GM12878 (cell line): ENCODE data around the gene SYNJ2. TPM values are rescaled to one million over a fixed set of nuclear protein-coding genes. Genes with fewer than 3 reads are reported as not detected.

ENCODE experiments used
- ATAC-seq: fragments of 200-7000 bp; cut with Tn5 transposase; 3 replicates; pipeline ENCODE4 v1.9.1; 2020; ENCODE audit warnings: mild to moderate bottlenecking, moderate library complexity
- BruUV-seq: library from RNA; stranded (reverse); fragments of 400-500 nt; replicated peaks from 2 replicates; lab custom pipeline; 2021; lab: Mats Ljungman, UMichigan
- CTCF ChIA-PET: fragments of 300-600 bp; sonication (Branson Sonifier 250); formaldehyde crosslinking; extraction: SDS; loops from one replicate; lab custom pipeline; 2021; ENCODE audit warnings: inconsistent platforms; lab: Yijun Ruan, JAX
- POLR2A ChIA-PET: fragments of 350-600 bp; formaldehyde crosslinking; extraction: SDS; loops from one replicate; lab custom pipeline; 2021; ENCODE audit warnings: inconsistent platforms; lab: Charles Lee
- RAD21 ChIA-PET: fragments of 300-600 bp; sonication (Branson Sonifier 250); formaldehyde crosslinking; loops from one replicate; lab custom pipeline; 2023; ENCODE audit warnings: antibody characterized with exemption; ENCODE audit not compliant: unreplicated experiment; lab: Charles Lee
- SMC1A ChIA-PET: fragments of 300-600 bp; sonication (Branson Sonifier 250); formaldehyde crosslinking; loops from one replicate; lab custom pipeline; 2023; ENCODE audit not compliant: unreplicated experiment, uncharacterized antibody; lab: Charles Lee
- DNase-seq: peaks from one replicate; pipeline ENCODE4 v3.0.0-alpha.2; 2011; ENCODE audit warnings: low read depth, low spot score
- FAIRE-seq: peaks from 3 replicates; lab custom pipeline; 2011; peaks lifted over from hg19 to GRCh38; lab: Jason Lieb, UNC
- H2AFZ ChIP-seq: 2 replicates; pipeline ENCODE4 v1.6.0; 2011; ENCODE audit warnings: low read depth, low read length, control low read depth; ENCODE audit not compliant: control insufficient read depth
- H3K27ac ChIP-seq: 2 replicates; pipeline ENCODE4 v1.5.1; 2011; ENCODE audit warnings: control low read depth; ENCODE audit not compliant: control insufficient read depth, insufficient read depth
- H3K27me3 ChIP-seq, 2 experiments: replicated peaks in 1 of 2; 2 replicates each; pipeline versions ENCODE4 v1.6.0 to v1.6.1; 2011; ENCODE audit warnings: low read length in 1 of 2; ENCODE audit not compliant: control insufficient read depth in 2 of 2, insufficient read depth in 2 of 2
- H3K36me3 ChIP-seq, 2 experiments: 2 replicates each; pipeline ENCODE4 v1.5.1; 2011; ENCODE audit warnings: low read length in 1 of 2; ENCODE audit not compliant: control insufficient read depth in 2 of 2, insufficient read depth in 2 of 2
- H3K4me1 ChIP-seq: 2 replicates; pipeline ENCODE4 v1.6.1; 2011; ENCODE audit warnings: mild to moderate bottlenecking, low read length, moderate library complexity, mixed read lengths; ENCODE audit not compliant: control insufficient read depth, insufficient read depth
- H3K4me2 ChIP-seq: 2 replicates; pipeline ENCODE4 v1.6.0; 2011; ENCODE audit warnings: control low read depth; ENCODE audit not compliant: control insufficient read depth, insufficient read depth
- H3K4me3 ChIP-seq: fragments of 200-600 bp; sonication (generic); 2 replicates; pipeline ENCODE4 v1.5.1; 2016
- H3K79me2 ChIP-seq: 2 replicates; pipeline ENCODE4 v1.6.0; 2011; ENCODE audit warnings: low read length; ENCODE audit not compliant: control insufficient read depth, insufficient read depth
- H3K9ac ChIP-seq: 2 replicates; pipeline ENCODE4 v1.8.0; 2011; ENCODE audit warnings: low read length, control low read depth, mixed read lengths; ENCODE audit not compliant: control insufficient read depth, insufficient read depth
- H3K9me3 ChIP-seq: replicated peaks from 3 replicates; pipeline ENCODE4 v1.5.1; 2011; ENCODE audit warnings: mild to moderate bottlenecking, low read length; ENCODE audit not compliant: control insufficient read depth, insufficient read depth
- H4K20me1 ChIP-seq: 2 replicates; pipeline ENCODE4 v1.6.0; 2011; ENCODE audit not compliant: control insufficient read depth, insufficient read depth
- ASH2L ChIP-seq: fragments of 300-600, 200-600 bp; sonication (generic); IDR thresholded peaks from 2 replicates; pipeline ENCODE4 v1.6.1; 2017; ENCODE audit warnings: low read depth, mild to moderate bottlenecking, borderline replicate concordance
- BACH1 ChIP-seq: fragments of 450-650 bp; IDR thresholded peaks from 2 replicates; pipeline ENCODE4 v1.6.1; 2017; ENCODE audit warnings: mild to moderate bottlenecking, borderline replicate concordance
- BCL11A ChIP-seq: IDR thresholded peaks from 2 replicates; pipeline ENCODE4 v1.6.1; 2011; ENCODE audit warnings: low read depth, low read length
- FOXK2 ChIP-seq: fragments of 450-650 bp; IDR thresholded peaks from 2 replicates; pipeline ENCODE4 v1.6.1; 2017; ENCODE audit warnings: mild to moderate bottlenecking, moderate library complexity
- IRF3 ChIP-seq: fragments of 450-650 bp; IDR thresholded peaks from 2 replicates; pipeline ENCODE4 v1.6.1; 2014; ENCODE audit warnings: mild to moderate bottlenecking
- IRF4 ChIP-seq: IDR thresholded peaks from 2 replicates; pipeline ENCODE4 v1.6.1; 2011; ENCODE audit warnings: low read depth, low read length
- JUNB ChIP-seq: IDR thresholded peaks from 2 replicates; pipeline ENCODE4 v1.6.1; 2016; ENCODE audit warnings: antibody characterized with exemption, mild to moderate bottlenecking
- JUND ChIP-seq: IDR thresholded peaks from 2 replicates; pipeline ENCODE4 v1.6.1; 2012; ENCODE audit warnings: low read depth, mild to moderate bottlenecking, low read length, improper control_type of control experiment, moderate library complexity
- MAX ChIP-seq: IDR thresholded peaks from 2 replicates; pipeline ENCODE4 v1.6.1; 2012; ENCODE audit warnings: low read depth, low read length, improper control_type of control experiment
- MTA2 ChIP-seq: fragments of 450-650 bp; IDR thresholded peaks from 2 replicates; pipeline ENCODE4 v1.6.1; 2016; ENCODE audit warnings: low read depth, mild to moderate bottlenecking, moderate library complexity
- MYB ChIP-seq: fragments of 150-350 bp; IDR thresholded peaks from 2 replicates; pipeline ENCODE4 v1.6.1; 2014; ENCODE audit warnings: mild to moderate bottlenecking, low read depth, low read length, borderline replicate concordance
- NFIC ChIP-seq: IDR thresholded peaks from 2 replicates; pipeline ENCODE4 v1.6.1; 2012; ENCODE audit warnings: low read depth, mild to moderate bottlenecking, inconsistent platforms, low read length, moderate library complexity
- POLR2A ChIP-seq: IDR thresholded peaks from 2 replicates; pipeline ENCODE4 v1.6.1; 2011; ENCODE audit warnings: low read depth, mild to moderate bottlenecking, low read length
- SMAD5 ChIP-seq: IDR thresholded peaks from 2 replicates; pipeline ENCODE4 v1.6.1; 2016; ENCODE audit warnings: antibody characterized with exemption, low read depth
- YBX1 ChIP-seq: fragments of 450-650 bp; IDR thresholded peaks from 2 replicates; pipeline ENCODE4 v1.6.1; 2016; ENCODE audit warnings: antibody characterized with exemption
- ZBTB33 ChIP-seq: fragments of 450-650 bp; IDR thresholded peaks from 2 replicates; pipeline ENCODE4 v1.6.1; 2017; ENCODE audit warnings: mild to moderate bottlenecking
- ZNF207 ChIP-seq: fragments of 450-650 bp; IDR thresholded peaks from 2 replicates; pipeline ENCODE4 v1.6.1; 2014; ENCODE audit warnings: antibody characterized with exemption, mild to moderate bottlenecking, borderline replicate concordance
- WGBS: methylation state at CpG from one replicate; pipeline ENCODE4 v1.1.6; 2016; ENCODE audit warnings: low lambda C conversion rate; ENCODE audit not compliant: insufficient replicate concordance, insufficient coverage; ENCODE audit errors: missing lambda C conversion rate; 5-methylcytosine and 5-hydroxymethylcytosine counted together
- in situ Hi-C: fragments of 300-500 bp; cut with MboI; formaldehyde crosslinking; loops from 9 replicates; pipeline ENCODE4 v1.14.3; 2018; ENCODE audit warnings: mixed read lengths
- intact Hi-C: fragments of 100-400 bp; cut with micrococcal nuclease; formaldehyde crosslinking; loops from one replicate; pipeline ENCODE4 v1.14.2; 2022; ENCODE audit not compliant: unreplicated experiment
- polyA plus RNA-seq, 11 experiments: library from polyadenylated mRNA; depleted of rRNA in 4 of 11; unstranded in 6 of 11; stranded (reverse) in 5 of 11; fragments of >200 nt; fragmentation: Nextera tagmentation in 4 of 11; fragmentation: Illumina TruSeq in 1 of 11; extraction: Ambion mirVana in 4 of 11; extraction: Trizol in 1 of 11; gene quantifications; 1 replicate in 1 of 11; 2 replicates in 10 of 11; pipeline versions ENCODE4 v1.2.1 to v1.2.3, GENCODE V29; 2011 to 2016; ENCODE audit warnings: inconsistent platforms in 2 of 11, missing spikeins in 2 of 11, low read depth in 1 of 11
- total RNA-seq, 4 experiments: library from RNA; depleted of rRNA in 3 of 4; stranded (reverse); fragments of >200 nt in 3 of 4; fragmentation: Illumina TruSeq in 1 of 4; extraction: Trizol in 1 of 4; gene quantifications; 2 replicates each; pipeline versions ENCODE4 v1.2.1 to v1.2.3, GENCODE V29; 2013 to 2021

The SYNJ2 gene
- total and polyA plus RNA-seq, 10 of the 15 experiments (the other 5 are each of a cell fraction or from before 2014, with no cell fraction given), result 0.11 to 1.8 (median 0.57) TPM

GRCh38 chr6:158039571-158040050, 57.9 kb downstream of the SYNJ2 start:
- ChIA-PET RAD21 (no interaction called here), CTCF (no interaction called here), SMC1A (no interaction called here), POLR2A (no interaction called here)
- in situ Hi-C loops, result no loop called here
- DNase-seq (no peak), ATAC-seq (peak; percentile 37; the same call in 2 of the 3 replicates), FAIRE-seq (no peak)
- Histone ChIP-seq H3K79me2 (no peaks in the 10 kb centered on the region), H3K9me3 (no peaks in the 10 kb centered on the region), H3K4me3 (no peak overlapping the region), H3K27me3 (no peaks in the 10 kb centered on the region), H3K27ac (no peak overlapping the region), H4K20me1 (no peaks in the 10 kb centered on the region), H3K9ac (no peak overlapping the region), H3K36me3 (no peaks in the 10 kb centered on the region; a peak in 1 of 4 replicates), H3K4me1 (peaks cover 11% of the 10 kb centered on the region), H3K4me2 (no peak overlapping the region), H2AFZ (no peak overlapping the region)
- intact Hi-C loops, result no loop called here
- no TSS peak for BruUV-seq
- TF ChIP-seq MAX, result no peak
- no peak for TF ChIP-seq FOXK2
- no peak for TF ChIP-seq SMAD5
- TF ChIP-seq MYB, result no peak
- no peak for TF ChIP-seq YBX1
- no peak for TF ChIP-seq ASH2L
- TF ChIP-seq ZNF207, result no peak
- no peak for TF ChIP-seq POLR2A
- 54% methylated on average over 17 of the region's 17 CpGs for WGBS

DNA sequence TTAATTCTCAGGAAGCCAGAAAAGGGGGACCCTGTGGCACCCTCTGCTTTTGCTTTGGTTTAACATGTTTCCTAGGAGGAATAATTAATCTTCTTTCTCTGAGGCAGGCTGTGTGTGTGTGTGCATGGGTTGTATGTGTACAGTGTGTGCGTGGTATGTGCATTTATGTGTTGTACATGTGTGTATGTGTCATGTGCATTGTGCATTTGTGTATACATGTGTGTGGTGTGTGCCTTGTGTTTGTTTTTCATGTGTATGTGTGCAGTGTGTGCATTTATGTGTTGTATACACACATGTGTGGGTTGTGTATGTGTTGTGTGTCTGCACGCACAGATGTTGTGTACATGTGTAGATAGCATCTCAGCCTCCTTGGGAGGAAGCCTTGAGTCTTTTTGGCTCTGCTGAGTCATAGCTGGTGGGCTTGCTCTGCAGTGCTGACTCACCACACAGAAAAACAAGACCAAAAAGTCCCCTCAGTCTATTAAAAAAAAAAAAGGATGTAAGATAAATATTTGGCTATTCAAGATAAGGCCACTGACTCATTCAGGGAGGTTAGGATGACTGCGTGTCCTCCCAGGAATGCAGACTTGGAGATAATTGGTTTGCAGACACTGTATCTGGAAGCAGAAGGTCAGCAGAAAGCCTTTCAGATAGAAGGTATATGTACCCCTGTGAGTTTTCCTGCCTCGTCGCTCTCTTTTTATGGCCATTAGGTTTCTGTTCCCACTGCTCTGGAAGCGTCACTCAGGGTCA, 58.6 kb downstream of the SYNJ2 start:
- DNase-seq (peak; percentile 58), ATAC-seq (peak; percentile 86), FAIRE-seq (no peak)
- H3K79me2 ChIP-seq, result no peaks in the 10 kb centered on the region
- POLR2A ChIA-PET, result no interaction called here
- H3K4me1 ChIP-seq, result peaks cover 11% of the 10 kb centered on the region
- no peaks in the 10 kb centered on the region for H3K9me3 ChIP-seq
- SMC1A ChIA-PET, result no interaction called here
- no peak overlapping the region for H3K4me2 ChIP-seq
- no peaks in the 10 kb centered on the region; a peak in 1 of 4 replicates for H3K36me3 ChIP-seq
- in situ Hi-C loops (no loop called here), intact Hi-C loops (no loop called here)
- H3K9ac ChIP-seq, result no peak overlapping the region
- no peak overlapping the region for H2AFZ ChIP-seq
- CTCF ChIA-PET, result no interaction called here
- H3K27ac ChIP-seq, result no peak overlapping the region
- 16% methylated on average over 6 of the region's 6 CpGs for WGBS
- H4K20me1 ChIP-seq, result no peaks in the 10 kb centered on the region
- H3K27me3 ChIP-seq, result no peaks in the 10 kb centered on the region
- H3K4me3 ChIP-seq, result no peak overlapping the region
- RAD21 ChIA-PET, result no interaction called here
- BruUV-seq, result no TSS peak
- no peak for TF ChIP-seq ZBTB33
- no peak for TF ChIP-seq IRF3
- peak; percentile 96 for TF ChIP-seq BACH1
- peak; percentile 40; the same call in 1 of the 2 replicates for TF ChIP-seq NFIC
- TF ChIP-seq BCL11A, result peak; percentile 84
- TF ChIP-seq JUNB, result peak; percentile 60
- TF ChIP-seq JUND, result 0 out of 2 replicates have a peak, but pooled peaks have one; percentile 17
- TF ChIP-seq IRF4, result peak; percentile 55; the same call in 1 of the 2 replicates
- TF ChIP-seq MTA2, result peak; percentile 29; the same call in 1 of the 2 replicates
